GM23338 (cell line): Measurements from ENCODE around the gene FBRS. TPM values are rescaled to one million over a fixed set of nuclear protein-coding genes. Genes with fewer than 3 reads are reported as not detected.

Source experiments
- ATAC-seq: fragments of 200-7000 bp; cut with Tn5 transposase; 3 replicates; pipeline ENCODE4 v1.9.1; 2020
- DNase-seq: peaks from one replicate; pipeline ENCODE4 v3.0.0-alpha.2; 2015; ENCODE audit warnings: low spot score
- H2AFZ ChIP-seq: fragments of 200-600 bp; sonication (generic); 2 replicates; pipeline ENCODE4 v1.8.0; 2016; ENCODE audit warnings: antibody characterized with exemption, mild to moderate bottlenecking, moderate library complexity
- H3F3A ChIP-seq: fragments of 200-600 bp; sonication (generic); replicated peaks from 2 replicates; pipeline ENCODE4 v1.8.0; 2017; ENCODE audit warnings: antibody characterized with exemption, mixed run types, low read depth
- H3K27ac ChIP-seq: fragments of 200-600 bp; sonication (generic); 2 replicates; pipeline ENCODE4 v1.6.1; 2016; ENCODE audit warnings: low read depth
- H3K27me3 ChIP-seq: fragments of 200-600 bp; sonication (generic); 2 replicates; pipeline ENCODE4 v1.8.0; 2016; ENCODE audit warnings: mild to moderate bottlenecking, mixed run types, moderate library complexity; ENCODE audit not compliant: insufficient read depth
- H3K36me3 ChIP-seq: fragments of 200-600 bp; sonication (generic); 2 replicates; pipeline ENCODE4 v1.8.0; 2016; ENCODE audit warnings: mild to moderate bottlenecking; ENCODE audit not compliant: insufficient read depth
- H3K4me1 ChIP-seq: fragments of 200-600 bp; sonication (generic); 2 replicates; pipeline ENCODE4 v1.8.0; 2016; ENCODE audit warnings: mild to moderate bottlenecking, moderate library complexity; ENCODE audit not compliant: insufficient read depth
- H3K4me2 ChIP-seq: fragments of 200-600 bp; sonication (generic); 2 replicates; pipeline ENCODE4 v1.7.1; 2017; ENCODE audit warnings: mixed run types
- H3K4me3 ChIP-seq: fragments of 200-600 bp; sonication (generic); 2 replicates; pipeline ENCODE4 v1.6.1; 2016; ENCODE audit warnings: mixed run types
- H3K79me2 ChIP-seq: fragments of 200-600 bp; sonication (generic); replicated peaks from 2 replicates; pipeline ENCODE4 v1.8.0; 2017; ENCODE audit warnings: mild to moderate bottlenecking; ENCODE audit not compliant: insufficient read depth
- H3K9me2 ChIP-seq: fragments of 200-600 bp; sonication (generic); 2 replicates; pipeline ENCODE4 v1.8.0; 2017; ENCODE audit not compliant: insufficient read depth
- H4K20me1 ChIP-seq: fragments of 200-600 bp; sonication (generic); replicated peaks from 2 replicates; pipeline ENCODE4 v1.8.0; 2017; ENCODE audit warnings: mild to moderate bottlenecking; ENCODE audit not compliant: insufficient read depth
- H3K27ac Mint-ChIP-seq: 2 replicates; pipeline ENCODE4 v1.8.0; 2020; ENCODE audit warnings: inconsistent platforms, mild to moderate bottlenecking, moderate library complexity, mixed read lengths
- H3K27me3 Mint-ChIP-seq: 3 replicates; pipeline ENCODE4 v1.8.0; 2022; ENCODE audit warnings: low read depth, mild to moderate bottlenecking, moderate library complexity, mixed read lengths, inconsistent platforms; ENCODE audit not compliant: insufficient read depth, poor library complexity
- H3K36me3 Mint-ChIP-seq: 3 replicates; pipeline ENCODE4 v1.8.0; 2021; ENCODE audit warnings: low read depth, mild to moderate bottlenecking, inconsistent platforms, moderate library complexity, mixed read lengths
- H3K4me1 Mint-ChIP-seq: 3 replicates; pipeline ENCODE4 v1.8.0; 2020; ENCODE audit warnings: mild to moderate bottlenecking, inconsistent platforms, mixed read lengths
- H3K4me3 Mint-ChIP-seq: 3 replicates; pipeline ENCODE4 v1.8.0; 2021; ENCODE audit warnings: moderate library complexity, mild to moderate bottlenecking, inconsistent platforms, mixed read lengths
- H3K9me3 Mint-ChIP-seq: 3 replicates; pipeline ENCODE4 v1.8.0; 2020; ENCODE audit warnings: moderate library complexity, mild to moderate bottlenecking, inconsistent platforms, mixed read lengths
- EZH2 ChIP-seq: fragments of 200-600 bp; sonication (generic); IDR thresholded peaks from one replicate; pipeline ENCODE4 v1.8.0; 2017; ENCODE audit warnings: antibody characterized with exemption, mild to moderate bottlenecking, low read depth; ENCODE audit not compliant: unreplicated experiment
- JUNB ChIP-seq: IDR thresholded peaks from one replicate; pipeline ENCODE4 v1.6.1; 2016; ENCODE audit warnings: antibody characterized with exemption; ENCODE audit not compliant: unreplicated experiment
- NANOG ChIP-seq: IDR thresholded peaks from 2 replicates; pipeline ENCODE4 v1.6.1; 2016; ENCODE audit warnings: antibody characterized with exemption, borderline replicate concordance
- POLR2AphosphoS5 ChIP-seq: IDR thresholded peaks from 2 replicates; pipeline ENCODE4 v1.6.1; 2016; ENCODE audit warnings: antibody characterized with exemption, low read depth
- ZNF114 ChIP-seq: fragments of 250-450 bp; sonication (Bioruptor Pico); IDR thresholded peaks from 2 replicates; pipeline ENCODE4 v1.5.0; 2020; ENCODE audit warnings: mild to moderate bottlenecking, moderate library complexity
- ZNF331 ChIP-seq: fragments of 250-450 bp; sonication (Bioruptor Pico); IDR thresholded peaks from 2 replicates; pipeline ENCODE4 v1.5.0; 2020; ENCODE audit warnings: low read depth, mild to moderate bottlenecking, moderate library complexity
- polyA plus RNA-seq: library from polyadenylated mRNA; unstranded; fragments of >200 nt; fragmentation: Nextera tagmentation; extraction: Ambion mirVana; gene quantifications from 2 replicates; pipeline ENCODE4 v1.2.1, GENCODE V29; 2016
- total RNA-seq: library from RNA; depleted of rRNA; stranded (reverse); fragments of >200 nt; shearing (Covaris generic); gene quantifications from 2 replicates; pipeline ENCODE4 v1.2.3, GENCODE V29; 2014
- TF ChIP-seq, protein P1 (sequence below): fragments of 250-450 bp; sonication (Bioruptor Pico); IDR thresholded peaks from 2 replicates; pipeline ENCODE4 v1.5.0; 2020; ENCODE audit warnings: mild to moderate bottlenecking, moderate library complexity
- TF ChIP-seq, protein P2 (sequence below): IDR thresholded peaks from one replicate; pipeline ENCODE4 v1.6.1; 2018; ENCODE audit warnings: antibody characterized with exemption; ENCODE audit not compliant: unreplicated experiment
- TF ChIP-seq, protein P3 (sequence below), 2 experiments: fragments of 200-600 bp in 1 of 2; sonication (generic) in 1 of 2; conservative IDR thresholded peaks; 2 replicates each; pipeline versions ENCODE4 v1.5.1 to v1.6.1; 2016 to 2017; ENCODE audit warnings: antibody characterized with exemption in 2 of 2, low read depth in 2 of 2, mild to moderate bottlenecking in 2 of 2, moderate library complexity in 1 of 2
- TF ChIP-seq, protein P4 (sequence below): IDR thresholded peaks from 2 replicates; pipeline ENCODE4 v1.6.1; 2016; ENCODE audit warnings: antibody characterized with exemption

Gene FBRS
- total and polyA plus RNA-seq, 2 experiments from 2014 or later = 2.3 to 7.2 TPM

DNA sequence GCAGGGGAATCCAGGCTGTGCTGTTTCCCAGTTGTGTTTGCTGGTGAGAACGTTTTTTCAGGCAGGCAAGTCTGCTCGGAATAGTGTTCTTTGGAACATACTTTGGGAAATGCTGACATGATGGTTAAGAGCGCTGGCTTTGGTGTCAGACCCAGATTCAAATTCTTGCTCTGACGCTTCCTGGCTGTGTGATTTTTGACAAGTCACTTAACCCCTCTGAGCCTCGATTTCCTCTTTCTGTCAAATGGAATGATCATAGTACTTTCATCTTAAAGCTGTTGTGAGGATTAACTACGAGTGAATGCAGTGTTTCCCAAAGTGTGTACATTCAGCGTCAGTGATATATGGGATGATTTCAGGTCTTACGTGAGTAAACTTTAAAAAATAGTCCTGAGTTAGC lies 4.8 kb downstream of the FBRS start:
- Histone ChIP-seq H3F3A (peaks cover 11% of the 10 kb centered on the region), H3K9me2 (no peaks in the 10 kb centered on the region), H2AFZ (no peak overlapping the region), H4K20me1 (peaks cover 38% of the 10 kb centered on the region), H3K79me2 (no peaks in the 10 kb centered on the region), H3K4me3 (no peak overlapping the region), H3K4me2 (no peak overlapping the region), H3K27me3 (peaks cover 74% of the 10 kb centered on the region), H3K36me3 (no peaks in the 10 kb centered on the region), H3K4me1 (peaks cover 5% of the 10 kb centered on the region; the same call in 1 of the 2 replicates), H3K27ac (no peak overlapping the region)
- no peak for TF ChIP-seq NANOG
- TF ChIP-seq, protein P1, sequence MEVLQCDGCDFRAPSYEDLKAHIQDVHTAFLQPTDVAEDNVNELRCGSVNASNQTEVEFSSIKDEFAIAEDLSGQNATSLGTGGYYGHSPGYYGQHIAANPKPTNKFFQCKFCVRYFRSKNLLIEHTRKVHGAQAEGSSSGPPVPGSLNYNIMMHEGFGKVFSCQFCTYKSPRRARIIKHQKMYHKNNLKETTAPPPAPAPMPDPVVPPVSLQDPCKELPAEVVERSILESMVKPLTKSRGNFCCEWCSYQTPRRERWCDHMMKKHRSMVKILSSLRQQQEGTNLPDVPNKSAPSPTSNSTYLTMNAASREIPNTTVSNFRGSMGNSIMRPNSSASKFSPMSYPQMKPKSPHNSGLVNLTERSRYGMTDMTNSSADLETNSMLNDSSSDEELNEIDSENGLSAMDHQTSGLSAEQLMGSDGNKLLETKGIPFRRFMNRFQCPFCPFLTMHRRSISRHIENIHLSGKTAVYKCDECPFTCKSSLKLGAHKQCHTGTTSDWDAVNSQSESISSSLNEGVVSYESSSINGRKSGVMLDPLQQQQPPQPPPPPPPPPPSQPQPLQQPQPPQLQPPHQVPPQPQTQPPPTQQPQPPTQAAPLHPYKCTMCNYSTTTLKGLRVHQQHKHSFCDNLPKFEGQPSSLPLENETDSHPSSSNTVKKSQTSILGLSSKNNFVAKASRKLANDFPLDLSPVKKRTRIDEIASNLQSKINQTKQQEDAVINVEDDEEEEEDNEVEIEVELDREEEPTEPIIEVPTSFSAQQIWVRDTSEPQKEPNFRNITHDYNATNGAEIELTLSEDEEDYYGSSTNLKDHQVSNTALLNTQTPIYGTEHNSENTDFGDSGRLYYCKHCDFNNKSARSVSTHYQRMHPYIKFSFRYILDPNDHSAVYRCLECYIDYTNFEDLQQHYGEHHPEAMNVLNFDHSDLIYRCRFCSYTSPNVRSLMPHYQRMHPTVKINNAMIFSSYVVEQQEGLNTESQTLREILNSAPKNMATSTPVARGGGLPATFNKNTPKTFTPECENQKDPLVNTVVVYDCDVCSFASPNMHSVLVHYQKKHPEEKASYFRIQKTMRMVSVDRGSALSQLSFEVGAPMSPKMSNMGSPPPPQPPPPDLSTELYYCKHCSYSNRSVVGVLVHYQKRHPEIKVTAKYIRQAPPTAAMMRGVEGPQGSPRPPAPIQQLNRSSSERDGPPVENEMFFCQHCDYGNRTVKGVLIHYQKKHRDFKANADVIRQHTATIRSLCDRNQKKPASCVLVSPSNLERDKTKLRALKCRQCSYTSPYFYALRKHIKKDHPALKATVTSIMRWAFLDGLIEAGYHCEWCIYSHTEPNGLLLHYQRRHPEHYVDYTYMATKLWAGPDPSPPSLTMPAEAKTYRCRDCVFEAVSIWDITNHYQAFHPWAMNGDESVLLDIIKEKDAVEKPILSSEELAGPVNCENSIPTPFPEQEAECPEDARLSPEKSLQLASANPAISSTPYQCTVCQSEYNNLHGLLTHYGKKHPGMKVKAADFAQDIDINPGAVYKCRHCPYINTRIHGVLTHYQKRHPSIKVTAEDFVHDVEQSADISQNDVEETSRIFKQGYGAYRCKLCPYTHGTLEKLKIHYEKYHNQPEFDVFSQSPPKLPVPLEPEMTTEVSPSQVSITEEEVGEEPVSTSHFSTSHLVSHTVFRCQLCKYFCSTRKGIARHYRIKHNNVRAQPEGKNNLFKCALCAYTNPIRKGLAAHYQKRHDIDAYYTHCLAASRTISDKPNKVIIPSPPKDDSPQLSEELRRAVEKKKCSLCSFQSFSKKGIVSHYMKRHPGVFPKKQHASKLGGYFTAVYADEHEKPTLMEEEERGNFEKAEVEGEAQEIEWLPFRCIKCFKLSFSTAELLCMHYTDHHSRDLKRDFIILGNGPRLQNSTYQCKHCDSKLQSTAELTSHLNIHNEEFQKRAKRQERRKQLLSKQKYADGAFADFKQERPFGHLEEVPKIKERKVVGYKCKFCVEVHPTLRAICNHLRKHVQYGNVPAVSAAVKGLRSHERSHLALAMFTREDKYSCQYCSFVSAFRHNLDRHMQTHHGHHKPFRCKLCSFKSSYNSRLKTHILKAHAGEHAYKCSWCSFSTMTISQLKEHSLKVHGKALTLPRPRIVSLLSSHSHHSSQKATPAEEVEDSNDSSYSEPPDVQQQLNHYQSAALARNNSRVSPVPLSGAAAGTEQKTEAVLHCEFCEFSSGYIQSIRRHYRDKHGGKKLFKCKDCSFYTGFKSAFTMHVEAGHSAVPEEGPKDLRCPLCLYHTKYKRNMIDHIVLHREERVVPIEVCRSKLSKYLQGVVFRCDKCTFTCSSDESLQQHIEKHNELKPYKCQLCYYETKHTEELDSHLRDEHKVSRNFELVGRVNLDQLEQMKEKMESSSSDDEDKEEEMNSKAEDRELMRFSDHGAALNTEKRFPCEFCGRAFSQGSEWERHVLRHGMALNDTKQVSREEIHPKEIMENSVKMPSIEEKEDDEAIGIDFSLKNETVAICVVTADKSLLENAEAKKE = no peak
- no peak for TF ChIP-seq JUNB
- TF ChIP-seq ZNF114 = no peak
- TF ChIP-seq EZH2 = no peak
- no peak for TF ChIP-seq POLR2AphosphoS5
- TF ChIP-seq, protein P2, sequence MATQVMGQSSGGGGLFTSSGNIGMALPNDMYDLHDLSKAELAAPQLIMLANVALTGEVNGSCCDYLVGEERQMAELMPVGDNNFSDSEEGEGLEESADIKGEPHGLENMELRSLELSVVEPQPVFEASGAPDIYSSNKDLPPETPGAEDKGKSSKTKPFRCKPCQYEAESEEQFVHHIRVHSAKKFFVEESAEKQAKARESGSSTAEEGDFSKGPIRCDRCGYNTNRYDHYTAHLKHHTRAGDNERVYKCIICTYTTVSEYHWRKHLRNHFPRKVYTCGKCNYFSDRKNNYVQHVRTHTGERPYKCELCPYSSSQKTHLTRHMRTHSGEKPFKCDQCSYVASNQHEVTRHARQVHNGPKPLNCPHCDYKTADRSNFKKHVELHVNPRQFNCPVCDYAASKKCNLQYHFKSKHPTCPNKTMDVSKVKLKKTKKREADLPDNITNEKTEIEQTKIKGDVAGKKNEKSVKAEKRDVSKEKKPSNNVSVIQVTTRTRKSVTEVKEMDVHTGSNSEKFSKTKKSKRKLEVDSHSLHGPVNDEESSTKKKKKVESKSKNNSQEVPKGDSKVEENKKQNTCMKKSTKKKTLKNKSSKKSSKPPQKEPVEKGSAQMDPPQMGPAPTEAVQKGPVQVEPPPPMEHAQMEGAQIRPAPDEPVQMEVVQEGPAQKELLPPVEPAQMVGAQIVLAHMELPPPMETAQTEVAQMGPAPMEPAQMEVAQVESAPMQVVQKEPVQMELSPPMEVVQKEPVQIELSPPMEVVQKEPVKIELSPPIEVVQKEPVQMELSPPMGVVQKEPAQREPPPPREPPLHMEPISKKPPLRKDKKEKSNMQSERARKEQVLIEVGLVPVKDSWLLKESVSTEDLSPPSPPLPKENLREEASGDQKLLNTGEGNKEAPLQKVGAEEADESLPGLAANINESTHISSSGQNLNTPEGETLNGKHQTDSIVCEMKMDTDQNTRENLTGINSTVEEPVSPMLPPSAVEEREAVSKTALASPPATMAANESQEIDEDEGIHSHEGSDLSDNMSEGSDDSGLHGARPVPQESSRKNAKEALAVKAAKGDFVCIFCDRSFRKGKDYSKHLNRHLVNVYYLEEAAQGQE = no peak
- TF ChIP-seq, protein P3, sequence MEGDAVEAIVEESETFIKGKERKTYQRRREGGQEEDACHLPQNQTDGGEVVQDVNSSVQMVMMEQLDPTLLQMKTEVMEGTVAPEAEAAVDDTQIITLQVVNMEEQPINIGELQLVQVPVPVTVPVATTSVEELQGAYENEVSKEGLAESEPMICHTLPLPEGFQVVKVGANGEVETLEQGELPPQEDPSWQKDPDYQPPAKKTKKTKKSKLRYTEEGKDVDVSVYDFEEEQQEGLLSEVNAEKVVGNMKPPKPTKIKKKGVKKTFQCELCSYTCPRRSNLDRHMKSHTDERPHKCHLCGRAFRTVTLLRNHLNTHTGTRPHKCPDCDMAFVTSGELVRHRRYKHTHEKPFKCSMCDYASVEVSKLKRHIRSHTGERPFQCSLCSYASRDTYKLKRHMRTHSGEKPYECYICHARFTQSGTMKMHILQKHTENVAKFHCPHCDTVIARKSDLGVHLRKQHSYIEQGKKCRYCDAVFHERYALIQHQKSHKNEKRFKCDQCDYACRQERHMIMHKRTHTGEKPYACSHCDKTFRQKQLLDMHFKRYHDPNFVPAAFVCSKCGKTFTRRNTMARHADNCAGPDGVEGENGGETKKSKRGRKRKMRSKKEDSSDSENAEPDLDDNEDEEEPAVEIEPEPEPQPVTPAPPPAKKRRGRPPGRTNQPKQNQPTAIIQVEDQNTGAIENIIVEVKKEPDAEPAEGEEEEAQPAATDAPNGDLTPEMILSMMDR (conservative IDR thresholded peaks at IDR 0.05; ENCODE audit: low read depth in 2 of 2) = no peak
- TF ChIP-seq, protein P4, sequence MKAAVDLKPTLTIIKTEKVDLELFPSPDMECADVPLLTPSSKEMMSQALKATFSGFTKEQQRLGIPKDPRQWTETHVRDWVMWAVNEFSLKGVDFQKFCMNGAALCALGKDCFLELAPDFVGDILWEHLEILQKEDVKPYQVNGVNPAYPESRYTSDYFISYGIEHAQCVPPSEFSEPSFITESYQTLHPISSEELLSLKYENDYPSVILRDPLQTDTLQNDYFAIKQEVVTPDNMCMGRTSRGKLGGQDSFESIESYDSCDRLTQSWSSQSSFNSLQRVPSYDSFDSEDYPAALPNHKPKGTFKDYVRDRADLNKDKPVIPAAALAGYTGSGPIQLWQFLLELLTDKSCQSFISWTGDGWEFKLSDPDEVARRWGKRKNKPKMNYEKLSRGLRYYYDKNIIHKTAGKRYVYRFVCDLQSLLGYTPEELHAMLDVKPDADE = no peak
- TF ChIP-seq ZNF331 (CRISPR knock-in tag) = no peak
- Mint-ChIP-seq H3K4me3 (no peak overlapping the region), H3K36me3 (peaks cover 36% of the 10 kb centered on the region), H3K27me3 (peaks cover 70% of the 10 kb centered on the region), H3K9me3 (no peaks in the 10 kb centered on the region; the same call in 2 of the 3 replicates), H3K27ac (no peak overlapping the region), H3K4me1 (peaks cover 4% of the 10 kb centered on the region; the same call in 1 of the 3 replicates)
- DNase-seq (no peak), ATAC-seq (no peak)
